HCT116 (cell line): ENCODE data around the gene SERPINB4. TPM values are rescaled to one million over a fixed set of nuclear protein-coding genes. Genes with fewer than 3 reads are reported as not detected.

Experiments
- ATAC-seq: fragments of 200-7000 bp; cut with Tn5 transposase; 2 replicates; pipeline ENCODE4 v1.9.1; 2020; ENCODE audit warnings: mild to moderate bottlenecking, moderate library complexity
- BruUV-seq: library from RNA; stranded (reverse); fragments of 400-500 nt; replicated peaks from 2 replicates; lab custom pipeline; 2021; lab: Mats Ljungman, UMichigan
- CTCF ChIA-PET: fragments of 300-600 bp; sonication (Branson Sonifier 250); formaldehyde crosslinking; loops from one replicate; lab custom pipeline; 2021; ENCODE audit warnings: antibody characterized with exemption; lab: Charles Lee
- POLR2A ChIA-PET: fragments of 300-600, 350-600 bp; sonication (Branson Sonifier 250); formaldehyde crosslinking; loops from one replicate; lab custom pipeline; 2021; ENCODE audit warnings: antibody characterized with exemption; lab: Charles Lee
- RAD21 ChIA-PET, 2 experiments: fragments of 300-600 bp; sonication (Branson Sonifier 250); formaldehyde crosslinking; loops; one replicate each; lab custom pipeline; 2023; ENCODE audit warnings: low total read pairs in 2 of 2; ENCODE audit not compliant: uncharacterized antibody in 2 of 2, unreplicated experiment in 2 of 2, low non-redundant PET in 1 of 2; lab: Charles Lee
- DNase-seq: peaks from one replicate; pipeline ENCODE4 v3.0.0-alpha.2; 2010; ENCODE audit warnings: low read depth, low spot score
- H2AFZ ChIP-seq: fragments of 200-600 bp; shearing (Covaris generic), sonication (generic); 2 replicates; pipeline ENCODE4 v1.6.1; 2017; ENCODE audit warnings: low read depth, mixed run types, mixed read lengths, antibody characterized with exemption, low read length; ENCODE audit not compliant: poor library complexity, severe bottlenecking
- H3K27ac ChIP-seq: 2 replicates; pipeline ENCODE4 v1.5.1; 2012; ENCODE audit warnings: low read depth, low read length
- H3K27me3 ChIP-seq: fragments of 200-600 bp; sonication (generic); 2 replicates; pipeline ENCODE4 v1.6.1; 2016; ENCODE audit warnings: mixed run types, low read length, mixed read lengths; ENCODE audit not compliant: insufficient read depth
- H3K36me3 ChIP-seq, 2 experiments: fragments of 200-500 bp in 1 of 2; fragments of 200-600 bp in 1 of 2; sonication (Bioruptor generic) in 1 of 2; sonication (generic) in 1 of 2; 2 replicates each; pipeline versions ENCODE4 v1.5.1 to v1.6.1; 2014 to 2016; ENCODE audit warnings: low read length in 2 of 2, inconsistent platforms in 1 of 2, mixed read lengths in 1 of 2, mixed run types in 1 of 2; ENCODE audit not compliant: insufficient read depth in 2 of 2, control insufficient read depth in 1 of 2
- H3K4me1 ChIP-seq, 2 experiments: fragments of 200-600 bp in 1 of 2; sonication (generic) in 1 of 2; 2 replicates each; pipeline versions ENCODE4 v1.5.1 to v1.6.1; 2012 to 2017; ENCODE audit warnings: low read length in 2 of 2, inconsistent platforms in 1 of 2, mild to moderate bottlenecking in 1 of 2, mixed read lengths in 1 of 2, mixed run types in 1 of 2, moderate library complexity in 1 of 2; ENCODE audit not compliant: insufficient read depth in 2 of 2, control insufficient read depth in 1 of 2
- H3K4me2 ChIP-seq: fragments of 200-600 bp; sonication (generic); 2 replicates; pipeline ENCODE4 v1.6.1; 2017; ENCODE audit warnings: mixed run types, low read length, mixed read lengths
- H3K4me3 ChIP-seq, 2 experiments: fragments of 200-600 bp in 1 of 2; sonication (generic) in 1 of 2; replicated peaks in 1 of 2; 2 replicates each; pipeline ENCODE4 v1.5.1; 2011 to 2016; ENCODE audit warnings: low read length in 2 of 2, control low read depth in 1 of 2, low read depth in 1 of 2, mild to moderate bottlenecking in 1 of 2, mixed read lengths in 1 of 2, mixed run types in 1 of 2
- H3K79me2 ChIP-seq: fragments of 200-600 bp; sonication (generic); 2 replicates; pipeline ENCODE4 v1.6.1; 2017; ENCODE audit warnings: mild to moderate bottlenecking, mixed run types, low read length, moderate library complexity, mixed read lengths; ENCODE audit not compliant: insufficient read depth
- H3K9ac ChIP-seq: fragments of 200-600 bp; sonication (generic); 2 replicates; pipeline ENCODE4 v1.6.1; 2016; ENCODE audit warnings: low read length, mixed read lengths
- H3K9me2 ChIP-seq: fragments of 200-600 bp; sonication (generic), shearing (Covaris generic); 2 replicates; pipeline ENCODE4 v1.6.1; 2017; ENCODE audit warnings: mixed run types, mild to moderate bottlenecking, moderate library complexity; ENCODE audit not compliant: insufficient read depth
- H3K9me3 ChIP-seq, 2 experiments: fragments of 200-500 bp in 1 of 2; fragments of 200-600 bp in 1 of 2; sonication (Bioruptor generic) in 1 of 2; sonication (generic) in 1 of 2; 2 replicates each; pipeline ENCODE4 v1.6.1; 2014 to 2017; ENCODE audit warnings: low read length in 2 of 2, mixed read lengths in 2 of 2, inconsistent platforms in 1 of 2, low read depth in 1 of 2, mild to moderate bottlenecking in 1 of 2, mixed run types in 1 of 2, moderate library complexity in 1 of 2; ENCODE audit not compliant: control insufficient read depth in 1 of 2, insufficient read depth in 1 of 2
- H4K20me1 ChIP-seq: fragments of 200-600 bp; sonication (generic), shearing (Covaris generic); 2 replicates; pipeline ENCODE4 v1.6.1; 2017; ENCODE audit warnings: mixed run types, mild to moderate bottlenecking, moderate library complexity; ENCODE audit not compliant: insufficient read depth
- CBX3 ChIP-seq: IDR thresholded peaks from 2 replicates; pipeline ENCODE4 v1.6.1; 2012; ENCODE audit warnings: low read depth
- CEBPB ChIP-seq: IDR thresholded peaks from 2 replicates; pipeline ENCODE4 v1.6.1; 2012; ENCODE audit warnings: low read depth
- EGR1 ChIP-seq: IDR thresholded peaks from 2 replicates; pipeline ENCODE4 v1.6.1; 2012; ENCODE audit warnings: low read depth
- EZH2 ChIP-seq: fragments of 200-600 bp; sonication (generic); IDR thresholded peaks from 2 replicates; pipeline ENCODE4 v1.6.1; 2017; ENCODE audit warnings: antibody characterized with exemption, mixed run types
- FOSL1 ChIP-seq: IDR thresholded peaks from 2 replicates; pipeline ENCODE4 v1.6.1; 2012; ENCODE audit warnings: low read depth
- JUND ChIP-seq: IDR thresholded peaks from 2 replicates; pipeline ENCODE4 v1.6.1; 2012
- POLR2AphosphoS5 ChIP-seq: IDR thresholded peaks from 2 replicates; pipeline ENCODE4 v1.6.1; 2011; ENCODE audit warnings: mild to moderate bottlenecking, low read depth, low read length, moderate library complexity
- YY1 ChIP-seq: IDR thresholded peaks from 2 replicates; pipeline ENCODE4 v1.6.1; 2011; ENCODE audit warnings: low read length, low read depth, moderate library complexity, mild to moderate bottlenecking; ENCODE audit not compliant: insufficient replicate concordance; ENCODE audit errors: extremely low read depth
- intact Hi-C: fragments of 100-400 bp; cut with micrococcal nuclease; formaldehyde crosslinking; loops from 2 replicates; pipeline ENCODE4 v1.10.0; 2022
- total RNA-seq: library from RNA; stranded (reverse); gene quantifications from one replicate; pipeline ENCODE4 v1.2.1, GENCODE V29; 2021; ENCODE audit not compliant: unreplicated experiment
- TF ChIP-seq, protein P1 (sequence below), 3 experiments: fragments of 200-600 bp in 1 of 3; sonication (generic) in 1 of 3; IDR thresholded peaks in 2 of 3; conservative IDR thresholded peaks in 1 of 3; 2 replicates each; pipeline ENCODE4 v1.5.1; 2012 to 2017; ENCODE audit warnings: low read depth in 2 of 3, low read length in 2 of 3, antibody characterized with exemption in 1 of 3, borderline replicate concordance in 1 of 3, control low read depth in 1 of 3, mild to moderate bottlenecking in 1 of 3, mixed read lengths in 1 of 3, mixed run types in 1 of 3, moderate library complexity in 1 of 3; ENCODE audit not compliant: insufficient read depth in 1 of 3
- TF ChIP-seq, protein P2 (sequence below): IDR thresholded peaks from 2 replicates; pipeline ENCODE4 v1.6.1; 2011; ENCODE audit warnings: mild to moderate bottlenecking, low read length, moderate library complexity; ENCODE audit not compliant: insufficient replicate concordance; ENCODE audit errors: extremely low read depth
- TF ChIP-seq, protein P3 (sequence below): IDR thresholded peaks from 2 replicates; pipeline ENCODE4 v1.6.1; 2012; ENCODE audit warnings: low read depth
- TF ChIP-seq, protein P4 (sequence below): IDR thresholded peaks from 2 replicates; pipeline ENCODE4 v1.6.1; 2012
- TF ChIP-seq, protein P5 (sequence below): IDR thresholded peaks from 2 replicates; pipeline ENCODE4 v1.6.1; 2012

The SERPINB4 gene
- total RNA-seq, 1 experiment from 2014 or later, result not detected

DNA sequence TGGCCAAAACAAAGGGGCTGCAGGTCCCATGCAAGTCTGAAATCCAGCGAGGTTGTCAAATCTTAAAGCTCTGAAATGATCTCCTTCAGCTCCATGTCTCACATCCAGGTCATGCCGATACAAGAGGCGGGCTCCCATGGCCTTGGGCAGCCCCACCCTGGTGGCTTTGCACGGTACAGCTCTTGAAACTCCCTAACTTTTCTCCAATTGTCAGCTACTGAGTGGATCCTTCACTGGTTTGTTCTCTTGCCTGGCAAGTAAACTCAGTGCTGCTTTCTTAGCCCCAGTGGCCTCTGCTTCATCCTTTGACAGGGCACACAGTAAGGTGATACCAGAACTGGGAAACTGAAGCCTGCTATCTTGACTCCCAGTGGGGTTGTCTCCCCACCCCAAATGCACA lies 30.6 kb downstream of the SERPINB4 start:
- H3K9me3 ChIP-seq, result no peaks in the 10 kb centered on the region
- ChIA-PET CTCF (no interaction called here), RAD21 (no interaction called here), POLR2A (no interaction called here)
- no peak overlapping the region for H2AFZ ChIP-seq
- TF ChIP-seq CEBPB (no peak), POLR2AphosphoS5 (no peak), YY1 (no peak), CBX3 (no peak), FOSL1 (no peak), EZH2 (no peak), EGR1 (no peak), JUND (no peak)
- TF ChIP-seq, protein P1, sequence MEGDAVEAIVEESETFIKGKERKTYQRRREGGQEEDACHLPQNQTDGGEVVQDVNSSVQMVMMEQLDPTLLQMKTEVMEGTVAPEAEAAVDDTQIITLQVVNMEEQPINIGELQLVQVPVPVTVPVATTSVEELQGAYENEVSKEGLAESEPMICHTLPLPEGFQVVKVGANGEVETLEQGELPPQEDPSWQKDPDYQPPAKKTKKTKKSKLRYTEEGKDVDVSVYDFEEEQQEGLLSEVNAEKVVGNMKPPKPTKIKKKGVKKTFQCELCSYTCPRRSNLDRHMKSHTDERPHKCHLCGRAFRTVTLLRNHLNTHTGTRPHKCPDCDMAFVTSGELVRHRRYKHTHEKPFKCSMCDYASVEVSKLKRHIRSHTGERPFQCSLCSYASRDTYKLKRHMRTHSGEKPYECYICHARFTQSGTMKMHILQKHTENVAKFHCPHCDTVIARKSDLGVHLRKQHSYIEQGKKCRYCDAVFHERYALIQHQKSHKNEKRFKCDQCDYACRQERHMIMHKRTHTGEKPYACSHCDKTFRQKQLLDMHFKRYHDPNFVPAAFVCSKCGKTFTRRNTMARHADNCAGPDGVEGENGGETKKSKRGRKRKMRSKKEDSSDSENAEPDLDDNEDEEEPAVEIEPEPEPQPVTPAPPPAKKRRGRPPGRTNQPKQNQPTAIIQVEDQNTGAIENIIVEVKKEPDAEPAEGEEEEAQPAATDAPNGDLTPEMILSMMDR (IDR thresholded peaks at IDR 0.05 in 2 of 3, conservative IDR thresholded peaks at IDR 0.05 in 1 of 3; ENCODE audit: borderline replicate concordance in 1 of 3, insufficient read depth in 1 of 3, low read depth in 2 of 3, low read length in 2 of 3), result no peak
- TF ChIP-seq, protein P2, sequence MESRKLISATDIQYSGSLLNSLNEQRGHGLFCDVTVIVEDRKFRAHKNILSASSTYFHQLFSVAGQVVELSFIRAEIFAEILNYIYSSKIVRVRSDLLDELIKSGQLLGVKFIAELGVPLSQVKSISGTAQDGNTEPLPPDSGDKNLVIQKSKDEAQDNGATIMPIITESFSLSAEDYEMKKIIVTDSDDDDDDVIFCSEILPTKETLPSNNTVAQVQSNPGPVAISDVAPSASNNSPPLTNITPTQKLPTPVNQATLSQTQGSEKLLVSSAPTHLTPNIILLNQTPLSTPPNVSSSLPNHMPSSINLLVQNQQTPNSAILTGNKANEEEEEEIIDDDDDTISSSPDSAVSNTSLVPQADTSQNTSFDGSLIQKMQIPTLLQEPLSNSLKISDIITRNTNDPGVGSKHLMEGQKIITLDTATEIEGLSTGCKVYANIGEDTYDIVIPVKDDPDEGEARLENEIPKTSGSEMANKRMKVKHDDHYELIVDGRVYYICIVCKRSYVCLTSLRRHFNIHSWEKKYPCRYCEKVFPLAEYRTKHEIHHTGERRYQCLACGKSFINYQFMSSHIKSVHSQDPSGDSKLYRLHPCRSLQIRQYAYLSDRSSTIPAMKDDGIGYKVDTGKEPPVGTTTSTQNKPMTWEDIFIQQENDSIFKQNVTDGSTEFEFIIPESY, result no peak
- TF ChIP-seq, protein P3, sequence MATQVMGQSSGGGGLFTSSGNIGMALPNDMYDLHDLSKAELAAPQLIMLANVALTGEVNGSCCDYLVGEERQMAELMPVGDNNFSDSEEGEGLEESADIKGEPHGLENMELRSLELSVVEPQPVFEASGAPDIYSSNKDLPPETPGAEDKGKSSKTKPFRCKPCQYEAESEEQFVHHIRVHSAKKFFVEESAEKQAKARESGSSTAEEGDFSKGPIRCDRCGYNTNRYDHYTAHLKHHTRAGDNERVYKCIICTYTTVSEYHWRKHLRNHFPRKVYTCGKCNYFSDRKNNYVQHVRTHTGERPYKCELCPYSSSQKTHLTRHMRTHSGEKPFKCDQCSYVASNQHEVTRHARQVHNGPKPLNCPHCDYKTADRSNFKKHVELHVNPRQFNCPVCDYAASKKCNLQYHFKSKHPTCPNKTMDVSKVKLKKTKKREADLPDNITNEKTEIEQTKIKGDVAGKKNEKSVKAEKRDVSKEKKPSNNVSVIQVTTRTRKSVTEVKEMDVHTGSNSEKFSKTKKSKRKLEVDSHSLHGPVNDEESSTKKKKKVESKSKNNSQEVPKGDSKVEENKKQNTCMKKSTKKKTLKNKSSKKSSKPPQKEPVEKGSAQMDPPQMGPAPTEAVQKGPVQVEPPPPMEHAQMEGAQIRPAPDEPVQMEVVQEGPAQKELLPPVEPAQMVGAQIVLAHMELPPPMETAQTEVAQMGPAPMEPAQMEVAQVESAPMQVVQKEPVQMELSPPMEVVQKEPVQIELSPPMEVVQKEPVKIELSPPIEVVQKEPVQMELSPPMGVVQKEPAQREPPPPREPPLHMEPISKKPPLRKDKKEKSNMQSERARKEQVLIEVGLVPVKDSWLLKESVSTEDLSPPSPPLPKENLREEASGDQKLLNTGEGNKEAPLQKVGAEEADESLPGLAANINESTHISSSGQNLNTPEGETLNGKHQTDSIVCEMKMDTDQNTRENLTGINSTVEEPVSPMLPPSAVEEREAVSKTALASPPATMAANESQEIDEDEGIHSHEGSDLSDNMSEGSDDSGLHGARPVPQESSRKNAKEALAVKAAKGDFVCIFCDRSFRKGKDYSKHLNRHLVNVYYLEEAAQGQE, result no peak
- TF ChIP-seq, protein P4, sequence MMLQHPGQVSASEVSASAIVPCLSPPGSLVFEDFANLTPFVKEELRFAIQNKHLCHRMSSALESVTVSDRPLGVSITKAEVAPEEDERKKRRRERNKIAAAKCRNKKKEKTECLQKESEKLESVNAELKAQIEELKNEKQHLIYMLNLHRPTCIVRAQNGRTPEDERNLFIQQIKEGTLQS, result no peak
- TF ChIP-seq, protein P5, sequence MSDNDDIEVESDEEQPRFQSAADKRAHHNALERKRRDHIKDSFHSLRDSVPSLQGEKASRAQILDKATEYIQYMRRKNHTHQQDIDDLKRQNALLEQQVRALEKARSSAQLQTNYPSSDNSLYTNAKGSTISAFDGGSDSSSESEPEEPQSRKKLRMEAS, result no peak
- H4K20me1 ChIP-seq, result no peaks in the 10 kb centered on the region
- H3K4me1 ChIP-seq, result no peaks in the 10 kb centered on the region
- DNase-seq (no peak), ATAC-seq (0 out of 2 replicates have a peak, but pooled peaks have one; percentile 52)
- no peak overlapping the region for H3K4me3 ChIP-seq
- no peaks in the 10 kb centered on the region for H3K79me2 ChIP-seq
- H3K4me2 ChIP-seq, result no peak overlapping the region
- H3K27me3 ChIP-seq, result no peaks in the 10 kb centered on the region
- H3K27ac ChIP-seq, result no peak overlapping the region
- intact Hi-C loops, result no loop called here
- no peaks in the 10 kb centered on the region for H3K36me3 ChIP-seq
- BruUV-seq, result no TSS peak
- no peaks in the 10 kb centered on the region for H3K9me2 ChIP-seq
- H3K9ac ChIP-seq, result no peak overlapping the region
